HEK293 (cell line): Measurements from ENCODE around the gene RBM45.

ENCODE experiments used
- CTCF ChIA-PET: fragments of 350-600 bp; formaldehyde crosslinking; extraction: SDS; loops from one replicate; lab custom pipeline; 2021; ENCODE audit warnings: antibody characterized with exemption; lab: Yijun Ruan, JAX
- POLR2A ChIA-PET: fragments of 300-600 bp; formaldehyde crosslinking; extraction: SDS; loops from one replicate; lab custom pipeline; 2020; ENCODE audit warnings: antibody characterized with exemption, inconsistent platforms; lab: Yijun Ruan, JAX
- H3K27ac ChIP-seq: fragments of 200-500 bp; sonication (Bioruptor generic); 2 replicates; pipeline ENCODE4 v1.5.1; 2014; ENCODE audit warnings: low read depth, low read length, control low read depth, inconsistent platforms; ENCODE audit errors: extremely low read depth
- H3K36me3 ChIP-seq, 2 experiments: fragments of 200-500 bp in 1 of 2; sonication (Bioruptor generic) in 1 of 2; 1 replicate in 1 of 2; 2 replicates in 1 of 2; pipeline ENCODE4 v1.5.1; 2014 to 2017; ENCODE audit warnings: inconsistent platforms in 2 of 2, low read length in 2 of 2; ENCODE audit not compliant: control insufficient read depth in 2 of 2, insufficient read depth in 1 of 2
- H3K4me1 ChIP-seq: fragments of 200-500 bp; sonication (Bioruptor generic); 2 replicates; pipeline ENCODE4 v1.5.1; 2014; ENCODE audit warnings: mild to moderate bottlenecking, low read length, inconsistent platforms; ENCODE audit not compliant: control insufficient read depth, insufficient read depth
- H3K4me3 ChIP-seq: 2 replicates; pipeline ENCODE4 v1.5.1; 2011; ENCODE audit warnings: low read depth, mild to moderate bottlenecking, control low read depth, low read length, moderate library complexity
- H3K9me3 ChIP-seq: fragments of 200-500 bp; sonication (Bioruptor generic); 2 replicates; pipeline ENCODE4 v1.5.1; 2014; ENCODE audit warnings: low read depth, low read length, inconsistent platforms; ENCODE audit not compliant: control insufficient read depth, insufficient read depth
- GLI4 ChIP-seq: fragments of 450-650 bp; formaldehyde crosslinking; IDR thresholded peaks from 2 replicates; pipeline ENCODE4 v1.5.1; 2016; ENCODE audit warnings: missing biosample characterization, missing genetic modification characterization
- KLF10 ChIP-seq: fragments of 450-650 bp; IDR thresholded peaks from 2 replicates; pipeline ENCODE4 v1.5.1; 2018; ENCODE audit warnings: missing biosample characterization, mild to moderate bottlenecking, missing genetic modification characterization
- KLF7 ChIP-seq: fragments of 450-650 bp; formaldehyde crosslinking; IDR thresholded peaks from 2 replicates; pipeline ENCODE4 v1.5.1; 2016; ENCODE audit warnings: missing biosample characterization, missing genetic modification characterization, borderline replicate concordance
- KLF9 ChIP-seq: fragments of 450-650 bp; formaldehyde crosslinking; IDR thresholded peaks from 2 replicates; pipeline ENCODE4 v1.5.1; 2016; ENCODE audit warnings: missing biosample characterization, missing genetic modification characterization, low read depth
- MEIS1 ChIP-seq: sonication (generic); formaldehyde crosslinking; IDR thresholded peaks from 2 replicates; pipeline ENCODE4 v1.8.1; 2022; ENCODE audit warnings: missing genetic modification reagents, mild to moderate bottlenecking, borderline replicate concordance
- MYNN ChIP-seq: fragments of 450-650 bp; formaldehyde crosslinking; IDR thresholded peaks from 2 replicates; pipeline ENCODE4 v1.5.1; 2016; ENCODE audit warnings: missing biosample characterization, missing genetic modification characterization, borderline replicate concordance
- OVOL3 ChIP-seq: fragments of 450-650 bp; formaldehyde crosslinking; IDR thresholded peaks from 2 replicates; pipeline ENCODE4 v1.5.1; 2016; ENCODE audit warnings: missing biosample characterization, missing genetic modification characterization
- PRDM6 ChIP-seq: fragments of 450-650 bp; formaldehyde crosslinking; IDR thresholded peaks from 2 replicates; pipeline ENCODE4 v1.5.1; 2017; ENCODE audit warnings: missing biosample characterization, missing genetic modification characterization
- REPIN1 ChIP-seq: fragments of 450-650 bp; formaldehyde crosslinking; IDR thresholded peaks from 2 replicates; pipeline ENCODE4 v1.5.1; 2017; ENCODE audit warnings: missing biosample characterization, missing genetic modification characterization, low read depth
- SCRT2 ChIP-seq: fragments of 450-650 bp; formaldehyde crosslinking; IDR thresholded peaks from 2 replicates; pipeline ENCODE4 v1.5.1; 2016; ENCODE audit warnings: missing biosample characterization, missing genetic modification characterization
- ZBTB17 ChIP-seq: fragments of 450-650 bp; formaldehyde crosslinking; IDR thresholded peaks from 2 replicates; pipeline ENCODE4 v1.5.1; 2016; ENCODE audit warnings: missing biosample characterization, missing genetic modification characterization
- ZNF18 ChIP-seq: fragments of 450-650 bp; formaldehyde crosslinking; IDR thresholded peaks from 2 replicates; pipeline ENCODE4 v1.5.1; 2016; ENCODE audit warnings: missing biosample characterization, missing genetic modification characterization
- ZNF202 ChIP-seq: fragments of 450-650 bp; formaldehyde crosslinking; IDR thresholded peaks from 2 replicates; pipeline ENCODE4 v1.5.1; 2016; ENCODE audit warnings: missing biosample characterization, missing genetic modification characterization, borderline replicate concordance
- ZNF37A ChIP-seq: fragments of 450-650 bp; IDR thresholded peaks from 2 replicates; pipeline ENCODE4 v1.5.1; 2018; ENCODE audit warnings: missing biosample characterization, missing genetic modification characterization
- ZNF404 ChIP-seq: fragments of 450-650 bp; formaldehyde crosslinking; IDR thresholded peaks from 2 replicates; pipeline ENCODE4 v1.5.1; 2017; ENCODE audit warnings: missing biosample characterization, missing genetic modification characterization
- ZNF48 ChIP-seq: fragments of 450-650 bp; formaldehyde crosslinking; IDR thresholded peaks from 2 replicates; pipeline ENCODE4 v1.5.1; 2016; ENCODE audit warnings: missing biosample characterization, missing genetic modification characterization
- ZNF513 ChIP-seq: fragments of 450-650 bp; IDR thresholded peaks from 2 replicates; pipeline ENCODE4 v1.5.1; 2018; ENCODE audit warnings: missing biosample characterization, missing genetic modification characterization
- ZNF544 ChIP-seq: fragments of 450-650 bp; formaldehyde crosslinking; IDR thresholded peaks from 2 replicates; pipeline ENCODE4 v1.5.0; 2017; ENCODE audit warnings: missing biosample characterization, missing genetic modification characterization
- ZNF549 ChIP-seq: fragments of 450-650 bp; IDR thresholded peaks from 2 replicates; pipeline ENCODE4 v1.5.1; 2018; ENCODE audit warnings: missing biosample characterization, missing genetic modification characterization, mild to moderate bottlenecking, inconsistent platforms, moderate library complexity
- TF ChIP-seq, protein P1 (sequence below): fragments of 450-650 bp; formaldehyde crosslinking; IDR thresholded peaks from 2 replicates; pipeline ENCODE4 v1.5.1; 2016; ENCODE audit warnings: missing biosample characterization, missing genetic modification characterization
- TF ChIP-seq, protein P2 (sequence below): fragments of 450-650 bp; formaldehyde crosslinking; IDR thresholded peaks from 2 replicates; pipeline ENCODE4 v1.5.1; 2016; ENCODE audit warnings: missing biosample characterization, missing genetic modification characterization, low read depth

The RBM45 gene

DNA sequence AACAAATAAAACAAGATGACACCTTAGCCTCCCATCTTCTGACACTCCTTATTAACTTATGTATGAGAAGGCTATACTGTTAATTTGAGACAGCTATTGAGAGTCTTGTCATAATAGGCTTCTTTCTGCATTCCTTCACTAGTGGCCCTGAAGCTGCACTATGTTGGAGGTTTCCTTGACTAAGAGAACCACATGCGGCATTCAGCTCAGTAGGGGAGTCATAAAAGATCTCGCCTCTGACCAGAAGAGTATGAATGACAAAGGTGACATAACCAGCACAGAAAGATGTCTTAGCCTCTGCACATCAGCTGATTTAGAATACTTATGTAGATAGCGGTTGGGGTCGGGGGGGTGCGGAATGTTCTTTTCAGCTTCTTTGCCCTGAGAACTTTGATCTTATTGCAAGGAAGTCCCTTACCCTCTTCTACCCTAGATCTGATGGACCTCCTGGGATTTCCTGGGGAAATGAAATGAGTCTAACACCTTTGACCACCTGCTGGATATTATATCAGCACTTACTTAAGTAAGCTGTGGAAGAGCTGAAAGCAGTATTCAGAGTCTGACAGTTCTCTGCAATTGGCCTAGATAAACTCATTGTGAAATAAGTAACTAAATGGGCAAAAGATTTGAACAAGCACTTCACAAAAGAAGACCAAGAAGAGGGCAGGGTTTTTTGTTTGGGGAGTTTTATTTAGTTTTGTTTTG, 24.2 kb downstream of the RBM45 start:
- no peaks in the 10 kb centered on the region for H3K4me1 ChIP-seq
- POLR2A ChIA-PET: no interaction called here
- no peak overlapping the region for H3K4me3 ChIP-seq
- no peak for TF ChIP-seq ZNF513
- no peak for TF ChIP-seq OVOL3 (tag by site-specific recombination)
- TF ChIP-seq ZNF37A (tag by site-specific recombination): no peak
- no peak for TF ChIP-seq MEIS1 (CRISPR knock-in tag)
- TF ChIP-seq GLI4 (tag by site-specific recombination): no peak
- TF ChIP-seq ZNF549: no peak
- no peak for TF ChIP-seq KLF10 (tag by site-specific recombination)
- TF ChIP-seq ZNF404 (tag by site-specific recombination): no peak
- no peak for TF ChIP-seq REPIN1 (tag by site-specific recombination)
- TF ChIP-seq KLF9 (tag by site-specific recombination): no peak
- TF ChIP-seq, protein P1, sequence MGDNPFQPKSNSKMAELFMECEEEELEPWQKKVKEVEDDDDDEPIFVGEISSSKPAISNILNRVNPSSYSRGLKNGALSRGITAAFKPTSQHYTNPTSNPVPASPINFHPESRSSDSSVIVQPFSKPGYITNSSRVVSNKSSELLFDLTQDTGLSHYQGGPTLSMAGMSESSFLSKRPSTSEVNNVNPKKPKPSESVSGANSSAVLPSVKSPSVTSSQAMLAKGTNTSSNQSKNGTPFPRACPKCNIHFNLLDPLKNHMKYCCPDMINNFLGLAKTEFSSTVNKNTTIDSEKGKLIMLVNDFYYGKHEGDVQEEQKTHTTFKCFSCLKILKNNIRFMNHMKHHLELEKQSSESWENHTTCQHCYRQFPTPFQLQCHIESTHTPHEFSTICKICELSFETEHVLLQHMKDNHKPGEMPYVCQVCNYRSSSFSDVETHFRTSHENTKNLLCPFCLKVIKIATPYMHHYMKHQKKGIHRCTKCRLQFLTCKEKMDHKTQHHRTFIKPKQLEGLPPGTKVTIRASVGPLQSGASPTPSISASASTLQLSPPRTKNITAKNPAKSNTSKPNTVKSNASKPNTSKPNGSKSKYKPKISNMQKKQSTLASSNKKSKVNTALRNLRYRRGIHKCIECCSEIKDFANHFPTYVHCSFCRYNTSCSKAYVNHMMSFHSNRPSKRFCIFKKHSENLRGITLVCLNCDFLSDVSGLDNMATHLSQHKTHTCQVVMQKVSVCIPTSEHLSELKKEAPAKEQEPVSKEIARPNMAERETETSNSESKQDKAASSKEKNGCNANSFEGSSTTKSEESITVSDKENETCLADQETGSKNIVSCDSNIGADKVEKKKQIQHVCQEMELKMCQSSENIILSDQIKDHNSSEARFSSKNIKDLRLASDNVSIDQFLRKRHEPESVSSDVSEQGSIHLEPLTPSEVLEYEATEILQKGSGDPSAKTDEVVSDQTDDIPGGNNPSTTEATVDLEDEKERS (tag by site-specific recombination): no peak
- TF ChIP-seq ZNF48: no peak
- TF ChIP-seq, protein P2, sequence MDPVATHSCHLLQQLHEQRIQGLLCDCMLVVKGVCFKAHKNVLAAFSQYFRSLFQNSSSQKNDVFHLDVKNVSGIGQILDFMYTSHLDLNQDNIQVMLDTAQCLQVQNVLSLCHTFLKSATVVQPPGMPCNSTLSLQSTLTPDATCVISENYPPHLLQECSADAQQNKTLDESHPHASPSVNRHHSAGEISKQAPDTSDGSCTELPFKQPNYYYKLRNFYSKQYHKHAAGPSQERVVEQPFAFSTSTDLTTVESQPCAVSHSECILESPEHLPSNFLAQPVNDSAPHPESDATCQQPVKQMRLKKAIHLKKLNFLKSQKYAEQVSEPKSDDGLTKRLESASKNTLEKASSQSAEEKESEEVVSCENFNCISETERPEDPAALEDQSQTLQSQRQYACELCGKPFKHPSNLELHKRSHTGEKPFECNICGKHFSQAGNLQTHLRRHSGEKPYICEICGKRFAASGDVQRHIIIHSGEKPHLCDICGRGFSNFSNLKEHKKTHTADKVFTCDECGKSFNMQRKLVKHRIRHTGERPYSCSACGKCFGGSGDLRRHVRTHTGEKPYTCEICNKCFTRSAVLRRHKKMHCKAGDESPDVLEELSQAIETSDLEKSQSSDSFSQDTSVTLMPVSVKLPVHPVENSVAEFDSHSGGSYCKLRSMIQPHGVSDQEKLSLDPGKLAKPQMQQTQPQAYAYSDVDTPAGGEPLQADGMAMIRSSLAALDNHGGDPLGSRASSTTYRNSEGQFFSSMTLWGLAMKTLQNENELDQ (tag by site-specific recombination): no peak
- no peak for TF ChIP-seq ZNF202 (tag by site-specific recombination)
- TF ChIP-seq ZNF544 (tag by site-specific recombination): no peak
- TF ChIP-seq MYNN (tag by site-specific recombination): no peak
- TF ChIP-seq, all 188 proteins: peak for 0
- Histone ChIP-seq H3K9me3 (no peaks in the 10 kb centered on the region), H3K36me3 (peaks cover 3 to 7% of the 10 kb centered on the region in 2 experiments), H3K27ac (no peak overlapping the region)
- CTCF ChIA-PET: interaction anchor here (0.6 to 1.1 kb wide), 3 partner anchors 8 to 111 kb away, joined by 3 read pairs; no protein-coding TSS in a partner anchor

DNA sequence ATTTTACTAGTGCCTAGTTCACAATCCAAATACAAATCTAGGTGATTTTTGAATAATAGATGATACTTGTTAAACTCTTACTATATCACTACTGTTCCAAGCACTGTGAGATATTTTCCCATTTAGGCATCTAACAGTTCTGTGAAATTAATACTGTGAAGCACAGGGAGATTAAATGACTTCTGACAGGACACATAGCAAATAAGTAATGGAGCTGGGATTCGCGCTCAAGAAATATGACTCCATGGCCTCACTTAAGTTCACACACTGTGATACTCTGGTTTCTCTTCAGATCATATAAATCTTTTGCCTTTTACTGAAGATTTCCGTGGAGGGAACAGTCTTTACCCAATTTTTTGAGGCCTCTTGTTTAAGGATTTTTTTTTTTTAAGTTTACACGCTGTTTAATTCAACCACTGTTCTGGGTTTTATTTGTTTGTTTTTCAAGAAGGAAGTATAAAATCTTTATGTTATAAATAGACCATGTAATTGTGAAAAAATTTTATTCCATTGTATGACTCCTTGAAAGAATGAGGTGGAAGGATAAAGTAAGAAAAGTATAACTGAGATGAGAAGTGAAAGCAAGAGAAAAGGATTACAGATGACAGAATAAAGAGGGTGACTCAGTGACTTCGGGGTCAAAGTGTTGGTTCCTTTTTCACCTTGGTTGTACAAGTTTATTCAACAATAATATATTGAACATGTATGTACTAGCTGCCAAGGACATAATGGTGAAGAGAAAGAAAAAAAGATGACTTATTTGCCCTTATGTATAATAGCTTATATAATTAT, 30.2 kb downstream of the RBM45 start:
- H3K4me3 ChIP-seq: no peak overlapping the region
- CTCF ChIA-PET: interaction anchor here (0.7 to 1.5 kb wide), 2 partner anchors 10 to 30 kb away, joined by 3 read pairs; partner anchors contain the start of gene RBM45
- H3K9me3 ChIP-seq: no peaks in the 10 kb centered on the region
- H3K4me1 ChIP-seq: peaks cover 7% of the 10 kb centered on the region; the same call in 1 of the 2 replicates
- no peaks in the 10 kb centered on the region for H3K36me3 ChIP-seq
- TF ChIP-seq ZNF18 (tag by site-specific recombination) (0 out of 2 replicates have a peak, but pooled peaks have one; percentile 22), ZBTB17 (peak; percentile 24; the same call in 1 of the 2 replicates), SCRT2 (tag by site-specific recombination) (no peak), PRDM6 (peak; percentile 76), KLF7 (no peak)
- TF ChIP-seq, all 188 proteins: peak for 3
- H3K27ac ChIP-seq: no peak overlapping the region
- POLR2A ChIA-PET: no interaction called here
